HG03196 (cell line): ENCODE results near the gene IFNE.

ENCODE experiments used
- ATAC-seq: cut with Tn5 transposase; IDR thresholded peaks from one replicate; pipeline ENCODE4 v1.9.1; 2021; ENCODE audit not compliant: unreplicated experiment

The IFNE gene

DNA sequence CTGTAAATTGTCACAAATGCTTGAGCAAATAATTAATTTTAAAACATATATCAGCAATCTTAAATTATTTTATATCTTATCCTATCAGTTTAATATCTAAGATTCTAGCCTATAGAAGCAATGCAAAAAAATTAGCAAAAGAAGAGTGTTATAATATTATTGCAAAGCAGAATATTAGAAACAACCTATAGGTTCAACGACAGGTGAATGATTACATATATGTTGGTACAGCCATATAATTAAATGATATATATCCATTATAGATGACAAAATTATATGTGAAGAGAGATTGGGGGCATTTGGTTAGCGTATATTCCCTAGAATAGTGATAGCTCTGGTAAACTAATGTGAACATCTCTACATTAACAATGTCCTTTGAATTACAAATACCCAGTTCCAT lies at the start of gene IFNE:
IFNE (minus strand) TSS at position 101 of the 400 bp plus-strand sequence. CDS start 619 bp downstream, outside the sequence.
- no peak for ATAC-seq

- no peak for ATAC-seq
Measured at GRCh38 chr9:21528123-21528808, 46.2 kb upstream of the IFNE start.

GRCh38 chr9:21527579-21527978 lies 45.5 kb upstream of the IFNE start:
- no peak for ATAC-seq

DNA sequence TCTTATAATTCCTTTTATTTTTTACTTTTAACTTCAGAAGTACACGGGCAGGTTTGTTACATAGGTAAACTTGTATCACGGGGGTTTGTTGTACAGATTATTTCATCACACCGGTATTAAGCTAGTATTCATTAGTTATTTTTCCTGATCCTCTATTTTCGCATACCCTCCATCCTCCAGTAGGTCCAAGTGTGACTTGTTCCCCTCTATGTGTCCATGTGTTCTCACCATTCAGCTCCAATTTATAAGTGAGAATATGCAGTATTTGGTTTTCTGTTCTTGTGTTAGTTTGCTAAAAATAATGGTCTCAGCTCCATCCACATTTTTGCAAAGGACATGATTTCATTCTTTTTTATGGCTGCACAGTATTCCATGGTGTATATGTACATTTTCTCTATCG lies 43.1 kb upstream of the IFNE start:
- no peak for ATAC-seq

DNA sequence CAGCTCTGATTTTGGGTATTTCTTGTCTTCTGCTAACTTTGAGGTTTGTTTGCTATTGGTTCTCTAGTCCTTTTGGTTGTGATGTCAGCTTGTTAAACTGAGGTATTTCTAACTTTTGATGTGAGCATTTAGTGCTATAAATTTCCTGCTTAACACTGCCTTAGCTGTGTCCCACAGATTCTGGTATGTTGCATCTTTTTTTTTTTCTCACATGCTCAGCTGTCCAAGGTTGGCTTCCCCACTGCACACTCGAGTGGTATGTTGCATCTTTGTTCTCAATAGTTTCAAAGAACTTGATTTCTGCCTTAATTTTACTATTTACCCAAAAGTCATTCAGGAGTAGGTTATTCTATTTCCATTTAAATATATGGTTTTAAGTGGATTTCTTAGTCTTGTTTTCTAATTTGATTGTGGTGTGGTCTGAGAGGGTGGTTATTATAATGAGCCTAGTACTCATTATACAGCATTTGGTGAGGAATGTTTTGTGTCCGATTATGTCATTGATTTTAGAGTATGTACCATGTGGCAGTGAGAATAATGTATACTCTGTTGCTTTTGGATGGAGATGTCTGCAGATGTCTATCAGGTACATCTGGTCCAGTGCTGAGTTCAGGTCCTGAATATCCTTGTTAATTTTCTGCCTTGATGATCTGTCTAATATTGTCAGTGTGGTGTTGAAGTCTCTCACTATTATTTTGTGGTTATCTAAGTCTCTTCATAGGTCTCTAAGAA lies 42.2 kb upstream of the IFNE start:
- no peak for ATAC-seq

DNA sequence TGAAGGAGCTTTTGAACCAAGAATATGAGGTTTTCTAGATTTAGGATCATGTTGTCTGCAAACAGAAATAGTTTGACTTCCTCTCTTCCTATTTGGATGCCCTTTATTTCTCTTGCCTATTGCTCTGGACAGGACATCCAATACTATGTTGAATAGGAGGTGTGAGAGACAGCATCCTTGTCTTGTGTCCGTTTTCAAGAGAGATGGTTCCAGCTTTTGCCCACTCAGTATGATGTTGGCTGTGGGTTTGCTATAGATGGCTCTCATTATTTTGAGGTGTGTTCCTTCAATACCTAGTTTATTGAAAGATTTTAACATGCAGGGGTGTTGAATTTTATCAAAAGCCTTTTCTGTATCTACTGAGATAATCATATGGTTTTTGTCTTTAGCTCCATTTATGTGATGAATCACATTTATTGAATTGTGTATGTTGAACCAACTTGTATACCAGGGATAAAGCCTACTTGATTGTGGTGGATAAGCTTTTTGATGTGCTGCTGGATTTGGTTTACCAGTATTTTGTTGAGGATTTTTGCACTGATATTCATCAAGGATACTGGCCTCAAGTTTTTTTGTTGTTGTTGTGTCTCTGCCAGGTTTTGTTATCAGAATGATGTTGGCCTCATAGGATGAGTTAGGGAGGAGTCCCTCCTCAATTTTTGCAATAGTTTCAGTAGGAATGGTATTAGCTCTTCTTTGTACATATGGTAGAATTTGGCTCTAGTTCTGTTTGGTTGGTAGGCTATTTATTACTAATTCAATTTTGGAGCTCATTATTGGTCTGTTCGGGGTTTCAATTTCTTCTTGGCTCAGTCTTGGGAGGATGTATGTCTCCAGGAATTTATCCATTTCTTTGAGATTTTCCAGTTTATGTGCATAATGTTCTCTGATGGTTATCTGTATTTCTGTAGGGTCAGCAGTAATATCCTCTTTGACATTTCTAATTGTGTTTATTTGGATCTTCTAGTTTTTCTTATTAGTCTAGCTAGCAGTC lies 41.2 kb upstream of the IFNE start:
- ATAC-seq, result no peak

DNA sequence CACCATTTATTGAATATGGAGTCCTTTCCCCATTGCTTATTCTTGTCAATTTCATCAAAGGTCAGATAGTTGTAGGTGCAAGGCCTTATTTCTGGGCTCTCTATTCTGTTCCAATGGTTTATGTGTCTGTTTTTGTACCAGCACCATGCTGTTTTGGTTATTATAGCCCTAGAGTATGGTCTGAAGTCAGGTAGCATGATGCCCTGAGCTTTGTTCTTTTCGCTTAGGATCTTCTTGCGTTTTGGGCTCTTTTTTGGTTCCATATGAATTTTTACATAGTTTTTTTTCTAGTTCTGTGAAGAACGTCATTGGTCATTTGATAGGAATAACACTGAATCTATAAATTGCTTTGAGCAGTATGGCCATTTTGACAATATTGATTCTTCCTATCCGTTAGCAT lies 40.2 kb upstream of the IFNE start:
- no peak for ATAC-seq

DNA sequence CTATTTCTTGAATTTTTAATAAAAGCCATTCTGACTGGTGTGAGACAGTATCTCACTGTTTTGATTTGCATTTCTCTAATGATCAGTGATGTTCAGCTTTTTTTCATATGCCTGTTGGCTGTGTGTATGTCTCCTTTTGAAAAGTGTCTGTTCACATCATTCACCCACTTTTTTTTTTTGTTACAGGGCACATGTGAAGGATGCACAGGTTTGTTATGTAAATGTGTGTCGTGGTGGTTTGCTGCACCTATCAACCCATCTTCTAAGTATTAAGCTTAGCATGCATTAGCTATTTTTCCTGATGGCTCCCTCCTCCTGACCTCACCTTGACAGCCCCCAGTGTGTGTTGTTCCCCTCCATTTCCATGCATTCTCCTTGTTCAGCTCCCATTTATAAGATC lies 39.3 kb upstream of the IFNE start:
- ATAC-seq, result no peak

GRCh38 chr9:21520501-21521228 lies 38.6 kb upstream of the IFNE start:
- ATAC-seq, result no peak

DNA sequence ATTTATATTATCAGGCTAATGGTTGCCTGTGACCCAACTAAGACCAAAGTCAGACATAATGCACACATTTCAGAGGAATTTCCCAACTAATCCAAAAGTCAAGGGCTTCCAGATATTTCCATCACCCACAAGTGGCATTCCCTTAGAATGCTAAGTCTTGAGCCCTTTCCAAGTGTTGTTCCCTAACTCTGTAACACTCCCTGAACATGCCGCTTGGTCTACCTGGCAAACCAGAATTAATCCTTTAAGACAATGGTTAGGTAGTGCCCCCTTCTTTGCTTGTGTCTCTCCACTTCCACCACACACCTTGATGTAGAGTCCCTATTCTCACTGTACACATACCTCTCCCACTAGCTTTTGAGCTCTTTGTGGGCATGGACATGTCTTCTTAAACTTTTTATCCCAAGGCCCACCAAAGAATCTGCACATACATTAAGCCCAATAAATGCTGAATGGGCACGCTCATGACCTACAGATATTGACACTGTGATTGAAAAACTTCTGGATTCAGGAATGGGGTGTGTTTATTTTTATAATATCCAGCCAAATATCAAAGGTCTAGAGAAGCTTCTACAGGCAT lies 37.8 kb upstream of the IFNE start:
- ATAC-seq, result no peak

DNA sequence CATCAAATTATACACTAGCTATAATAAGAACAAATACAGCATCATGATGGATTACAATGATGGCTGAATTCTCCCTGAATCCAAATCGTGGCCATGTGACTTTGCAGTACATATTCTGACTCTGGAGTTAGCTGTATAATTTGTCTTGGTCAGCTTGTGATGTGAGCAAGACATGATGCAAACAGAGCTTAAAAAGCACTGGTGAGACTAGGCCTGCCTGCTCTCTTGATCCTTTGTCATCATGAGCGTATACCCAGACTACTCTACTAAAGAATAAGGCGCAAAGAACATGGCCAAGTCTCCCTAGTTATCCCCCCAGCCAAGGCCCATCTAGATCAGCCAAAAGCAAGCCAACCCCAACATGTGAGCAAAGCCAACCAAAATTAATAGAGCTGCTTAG lies 34.7 kb upstream of the IFNE start:
- no peak for ATAC-seq

- ATAC-seq, result no peak
Measured at GRCh38 chr9:21513431-21513830, 31.3 kb upstream of the IFNE start.

DNA sequence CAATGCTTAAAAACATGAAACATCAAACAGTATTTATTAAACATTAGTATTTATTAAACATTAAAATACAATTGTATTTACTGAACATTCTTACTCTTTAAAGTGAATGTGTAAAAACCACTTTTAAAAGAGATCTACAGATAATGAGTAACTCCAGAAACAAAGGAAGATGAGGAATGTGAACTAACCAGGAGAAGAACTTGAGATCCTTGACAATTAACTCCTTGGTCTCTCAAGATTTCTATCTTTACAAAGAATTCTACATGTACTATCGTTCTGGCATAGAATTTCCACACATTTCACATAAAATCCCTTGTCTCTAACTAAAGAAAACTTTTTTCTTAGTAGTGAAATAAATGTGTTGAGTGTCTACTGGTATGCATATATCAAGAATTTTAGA lies 28.7 kb upstream of the IFNE start:
- ATAC-seq, result no peak

GRCh38 chr9:21507483-21507790 lies 25.3 kb upstream of the IFNE start:
- ATAC-seq, result no peak

DNA sequence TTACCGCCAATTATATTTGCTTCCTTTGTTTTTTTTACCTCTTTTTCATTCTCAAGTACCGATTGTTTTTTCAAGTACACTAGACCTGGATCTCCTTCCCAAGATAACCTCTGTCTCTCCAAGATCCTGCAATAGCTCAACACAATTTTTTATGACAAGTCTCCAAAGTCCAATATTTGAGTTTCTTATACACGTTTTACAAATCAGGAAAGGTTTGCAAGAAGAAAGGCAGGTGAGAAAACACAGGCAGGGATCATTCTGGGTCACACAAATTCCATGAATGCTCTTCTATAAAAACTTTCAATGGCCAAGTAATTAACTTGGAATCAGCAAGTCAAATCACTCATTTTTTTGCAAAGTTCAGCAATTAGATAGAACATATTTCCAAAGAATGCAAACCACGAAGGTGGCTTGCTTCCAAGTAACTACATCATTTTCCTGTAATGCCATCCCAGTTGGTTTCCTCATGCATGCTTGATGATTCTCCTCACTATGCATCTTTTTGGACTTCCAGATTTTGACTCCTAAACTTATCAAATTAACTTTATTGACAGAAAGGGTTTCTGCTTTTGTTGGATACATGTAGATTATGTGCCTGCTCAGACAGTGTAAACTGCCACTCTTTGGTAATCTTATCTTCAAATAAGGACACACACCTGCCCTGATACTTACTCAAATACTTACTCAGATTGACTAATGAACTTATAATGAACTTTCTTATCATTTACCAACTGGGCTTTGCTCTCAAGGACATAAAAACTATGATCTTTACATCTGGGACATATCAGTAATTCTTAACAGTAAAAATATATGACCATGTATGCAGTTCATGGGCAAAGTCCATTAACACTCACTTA lies 24.7 kb upstream of the IFNE start:
- no peak for ATAC-seq

DNA sequence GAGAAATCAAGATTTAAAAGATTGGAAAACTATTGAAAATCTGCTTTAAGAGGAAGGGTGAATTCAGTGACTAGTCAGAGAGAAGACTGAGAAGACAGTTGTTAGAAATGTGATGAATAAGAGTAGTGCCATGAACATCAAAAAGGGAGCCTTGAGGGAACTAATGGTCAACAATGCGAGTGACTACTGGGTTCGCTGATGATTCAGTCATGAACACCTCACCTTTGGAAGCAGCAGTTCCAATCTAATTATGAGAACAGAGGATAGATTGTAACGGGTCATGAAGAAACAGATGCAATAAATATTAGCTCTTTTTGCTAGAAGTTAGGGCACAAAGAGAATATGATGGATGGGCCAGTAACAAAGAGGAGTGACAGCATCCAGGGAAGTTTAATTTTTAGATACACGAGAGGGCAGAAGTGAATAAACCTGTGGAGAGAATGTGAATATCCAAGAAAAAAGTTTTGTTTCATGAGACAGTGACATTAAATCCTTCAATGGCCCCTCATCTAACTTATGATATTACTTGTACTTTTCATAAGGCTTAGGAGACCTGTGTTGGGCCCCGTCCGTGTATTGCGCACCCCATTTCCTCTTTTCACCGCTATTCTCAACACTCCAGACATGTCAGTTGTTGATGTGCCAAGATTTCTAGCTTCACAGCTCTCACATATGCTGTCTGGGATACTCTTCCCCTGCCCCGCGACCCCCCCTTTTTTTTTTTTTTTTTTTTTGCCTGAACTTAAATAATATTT lies 23.5 kb upstream of the IFNE start:
- ATAC-seq, result no peak

DNA sequence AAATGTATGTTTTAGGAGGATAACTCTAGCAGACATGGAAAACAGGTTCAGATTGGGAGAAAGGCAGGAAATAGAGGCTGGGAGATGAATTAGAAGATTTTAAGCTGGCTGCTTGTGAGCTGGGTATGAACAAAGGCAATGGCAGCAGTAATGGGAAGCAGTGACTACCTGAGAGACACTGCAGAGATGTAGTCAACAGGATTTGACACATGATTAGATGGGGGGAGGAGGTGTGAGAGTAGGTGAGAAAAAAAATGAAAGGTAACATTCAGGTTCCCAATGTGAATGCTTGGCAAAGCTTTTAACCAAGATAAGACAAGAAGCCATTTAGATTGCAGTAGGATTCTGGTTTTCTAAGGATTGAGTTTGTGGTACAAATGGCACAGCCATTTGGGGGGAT lies 22.8 kb upstream of the IFNE start:
- ATAC-seq, result no peak

- ATAC-seq, result no peak
Measured at GRCh38 chr9:21504113-21504512, 22.0 kb upstream of the IFNE start.

GRCh38 chr9:21502586-21502985 lies 20.5 kb upstream of the IFNE start:
- no peak for ATAC-seq
